ENCODE measurements around the gene SERPINA1. TPM values are rescaled to one million over a fixed set of nuclear protein-coding genes. Genes with fewer than 3 reads are reported as not detected.

The SERPINA1 gene
- total RNA-seq, 3 donors from 2014 or later: 98.3 to 311 (median 225) TPM

DNA sequence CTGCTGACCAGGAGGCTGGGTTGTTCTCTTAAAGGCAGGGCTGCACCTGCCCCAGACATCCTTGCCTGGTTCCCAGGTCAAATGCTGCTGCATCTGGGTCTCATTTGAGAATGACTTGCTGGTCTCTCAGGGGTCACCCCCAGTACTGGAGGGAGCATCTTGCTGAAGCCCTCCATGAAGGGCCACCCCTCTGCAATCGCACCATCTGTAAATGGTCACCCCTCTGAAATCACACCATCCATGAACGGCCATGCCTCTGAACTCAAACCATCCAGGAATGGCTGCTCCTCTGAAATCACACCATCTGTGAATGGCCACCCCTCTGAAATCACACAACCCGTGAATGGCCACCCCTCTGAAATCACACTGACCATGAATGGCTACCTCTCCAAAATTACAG lies 58.0 kb downstream of the SERPINA1 start:
- Histone ChIP-seq H3K9me3 (no peaks in the 10 kb centered on the region), H3K36me3 (ENCODE audit: low read depth) (no peaks in the 10 kb centered on the region), H3K4me3 (no peak overlapping the region), H3K4me1 (ENCODE audit: low read depth) (no peaks in the 10 kb centered on the region)
- no peak for DNase-seq
- ATAC-seq: no peak
- intact Hi-C loops (cut with DNase I, micrococcal nuclease): no loop called here
- TF ChIP-seq, protein P1, sequence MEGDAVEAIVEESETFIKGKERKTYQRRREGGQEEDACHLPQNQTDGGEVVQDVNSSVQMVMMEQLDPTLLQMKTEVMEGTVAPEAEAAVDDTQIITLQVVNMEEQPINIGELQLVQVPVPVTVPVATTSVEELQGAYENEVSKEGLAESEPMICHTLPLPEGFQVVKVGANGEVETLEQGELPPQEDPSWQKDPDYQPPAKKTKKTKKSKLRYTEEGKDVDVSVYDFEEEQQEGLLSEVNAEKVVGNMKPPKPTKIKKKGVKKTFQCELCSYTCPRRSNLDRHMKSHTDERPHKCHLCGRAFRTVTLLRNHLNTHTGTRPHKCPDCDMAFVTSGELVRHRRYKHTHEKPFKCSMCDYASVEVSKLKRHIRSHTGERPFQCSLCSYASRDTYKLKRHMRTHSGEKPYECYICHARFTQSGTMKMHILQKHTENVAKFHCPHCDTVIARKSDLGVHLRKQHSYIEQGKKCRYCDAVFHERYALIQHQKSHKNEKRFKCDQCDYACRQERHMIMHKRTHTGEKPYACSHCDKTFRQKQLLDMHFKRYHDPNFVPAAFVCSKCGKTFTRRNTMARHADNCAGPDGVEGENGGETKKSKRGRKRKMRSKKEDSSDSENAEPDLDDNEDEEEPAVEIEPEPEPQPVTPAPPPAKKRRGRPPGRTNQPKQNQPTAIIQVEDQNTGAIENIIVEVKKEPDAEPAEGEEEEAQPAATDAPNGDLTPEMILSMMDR (IDR thresholded peaks at IDR 0.05): no peak

DNA sequence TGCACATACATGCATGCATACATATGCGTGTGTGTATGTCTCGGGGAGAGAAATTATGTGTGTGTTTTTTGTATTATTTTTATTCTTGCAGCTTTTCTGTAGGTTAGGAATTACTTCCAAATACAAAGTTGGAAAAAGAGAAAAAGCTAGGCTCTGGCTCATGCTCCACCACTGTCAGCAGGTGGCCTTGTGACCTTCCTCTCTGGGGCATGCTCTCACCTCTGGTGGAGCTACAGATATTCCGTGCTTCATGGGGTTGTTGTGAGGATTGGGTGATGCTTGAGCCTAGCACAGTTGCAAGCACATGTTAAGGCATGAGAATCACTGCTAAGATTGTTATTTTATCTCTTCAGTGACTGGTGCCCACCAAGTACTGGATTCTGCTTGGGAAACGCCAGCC lies 58.5 kb downstream of the SERPINA1 start:
- Histone ChIP-seq H3K36me3 (ENCODE audit: low read depth) (no peaks in the 10 kb centered on the region), H3K9me3 (no peaks in the 10 kb centered on the region), H3K4me3 (no peak overlapping the region), H3K4me1 (ENCODE audit: low read depth) (no peaks in the 10 kb centered on the region)
- no peak for DNase-seq
- no peak for ATAC-seq
- intact Hi-C loops (cut with DNase I, micrococcal nuclease): no loop called here
- TF ChIP-seq, protein P1 (IDR thresholded peaks at IDR 0.05): no peak

DNA sequence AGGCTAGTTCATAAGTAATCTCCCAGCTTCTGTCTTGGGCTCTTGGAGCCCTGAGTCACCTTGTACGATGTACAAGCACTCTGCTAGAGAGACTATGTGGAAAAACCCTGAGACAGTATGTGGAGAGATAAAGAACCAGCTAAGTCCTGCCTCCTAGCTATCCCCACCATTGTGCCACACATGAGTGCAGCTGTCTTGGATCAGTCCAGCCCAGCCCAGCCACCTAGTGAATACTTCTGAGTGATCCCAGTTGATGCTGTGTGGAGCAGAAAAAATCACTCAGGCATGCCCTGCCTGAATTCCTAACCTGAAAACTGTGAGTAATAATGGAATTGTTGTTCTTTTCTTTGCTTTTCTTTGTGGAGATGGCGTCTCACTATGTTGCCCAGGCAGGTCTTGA lies 60.2 kb downstream of the SERPINA1 start:
- intact Hi-C loops (cut with DNase I, micrococcal nuclease): no loop called here
- Histone ChIP-seq H3K9me3 (no peaks in the 10 kb centered on the region), H3K4me1 (ENCODE audit: low read depth) (no peaks in the 10 kb centered on the region), H3K36me3 (ENCODE audit: low read depth) (no peaks in the 10 kb centered on the region), H3K4me3 (no peak overlapping the region)
- no peak for DNase-seq
- TF ChIP-seq, protein P1 (IDR thresholded peaks at IDR 0.05): no peak
- ATAC-seq: no peak

Other genes starting within 250 kb of the SERPINA1 start
- gene PPP4R4, start 214.3 kb downstream of the SERPINA1 start, total RNA-seq: under 1 TPM in 1 of 3 donors, not detected in 2; 0.13 TPM
- gene SERPINA10, start 95.3 kb downstream of the SERPINA1 start, total RNA-seq: under 1 TPM; 0.09 to 0.34 (median 0.20) TPM
- 1 to 10 TPM in 2 of 3 donors, under 1 TPM in 1; 0.44 to 4.7 (median 2.0) TPM for gene SERPINA6, start 65.3 kb downstream of the SERPINA1 start, total RNA-seq
- not detected for gene SERPINA2, start 21.9 kb downstream of the SERPINA1 start, total RNA-seq
- not detected for gene SERPINA11, start 64.2 kb upstream of the SERPINA1 start, total RNA-seq
- gene SERPINA9, start 87.6 kb upstream of the SERPINA1 start, total RNA-seq: not detected
- gene SERPINA12, start 120.9 kb upstream of the SERPINA1 start, total RNA-seq: not detected
- not detected for gene SERPINA4, start 172.8 kb upstream of the SERPINA1 start, total RNA-seq
- 1 to 10 TPM in 1 of 3 donors, under 1 TPM in 1, not detected in 1; 0.53 to 3.8 TPM for gene SERPINA5, start 192.8 kb upstream of the SERPINA1 start, total RNA-seq
- 10 to 100 TPM in 2 of 3 donors, 1 to 10 TPM in 1; 3.1 to 43.9 (median 41.3) TPM for gene SERPINA3, start 223.8 kb upstream of the SERPINA1 start, total RNA-seq